Activated naive CD4-positive, alpha-beta T cell (primary cell): ENCODE results near the gene LRP2.
"Not testable (repeated sequence)": the region's sequence is repeated elsewhere in the genome, so short reads cannot be mapped to it uniquely, and the experiment has no call there.

Experiments used
- DNase-seq, 4 experiments: peaks; one replicate each; lab custom pipeline; 2025; lab: John Stamatoyannopoulos, UW

The LRP2 gene

DNA sequence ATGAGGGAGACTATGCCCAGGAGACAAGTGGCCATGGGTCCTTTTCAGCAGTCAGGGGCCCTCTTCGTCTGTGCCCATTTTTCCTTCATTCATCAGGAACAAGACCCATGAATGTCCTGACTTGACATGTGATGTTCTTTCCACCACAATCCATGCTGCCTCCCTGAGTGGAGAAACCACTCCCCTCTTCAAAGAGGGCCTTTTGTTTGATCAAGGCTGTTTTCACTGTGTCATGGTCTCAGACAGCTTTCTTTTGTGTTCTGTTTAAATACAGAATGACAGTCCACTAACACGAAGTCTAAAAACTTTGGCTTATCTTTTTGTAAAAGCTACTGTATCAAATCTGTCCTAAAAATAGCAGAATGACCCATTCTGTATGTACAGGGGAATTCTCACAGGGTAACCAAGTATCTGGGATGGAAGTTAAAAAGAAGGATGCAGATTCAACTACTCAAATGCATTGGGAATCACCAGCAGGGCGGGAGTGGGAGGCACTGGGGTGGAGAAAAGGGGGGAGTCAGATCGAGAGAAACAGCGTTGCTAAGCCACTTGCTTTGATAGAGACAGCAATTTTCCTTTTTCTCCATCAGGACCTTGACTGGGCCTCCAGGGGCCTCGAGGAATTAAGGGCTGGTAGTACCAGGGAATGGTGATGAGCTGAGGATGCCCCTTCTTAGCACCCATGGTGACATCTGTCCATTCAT lies 13.9 kb downstream of the LRP2 start:
- no peak for DNase-seq

DNA sequence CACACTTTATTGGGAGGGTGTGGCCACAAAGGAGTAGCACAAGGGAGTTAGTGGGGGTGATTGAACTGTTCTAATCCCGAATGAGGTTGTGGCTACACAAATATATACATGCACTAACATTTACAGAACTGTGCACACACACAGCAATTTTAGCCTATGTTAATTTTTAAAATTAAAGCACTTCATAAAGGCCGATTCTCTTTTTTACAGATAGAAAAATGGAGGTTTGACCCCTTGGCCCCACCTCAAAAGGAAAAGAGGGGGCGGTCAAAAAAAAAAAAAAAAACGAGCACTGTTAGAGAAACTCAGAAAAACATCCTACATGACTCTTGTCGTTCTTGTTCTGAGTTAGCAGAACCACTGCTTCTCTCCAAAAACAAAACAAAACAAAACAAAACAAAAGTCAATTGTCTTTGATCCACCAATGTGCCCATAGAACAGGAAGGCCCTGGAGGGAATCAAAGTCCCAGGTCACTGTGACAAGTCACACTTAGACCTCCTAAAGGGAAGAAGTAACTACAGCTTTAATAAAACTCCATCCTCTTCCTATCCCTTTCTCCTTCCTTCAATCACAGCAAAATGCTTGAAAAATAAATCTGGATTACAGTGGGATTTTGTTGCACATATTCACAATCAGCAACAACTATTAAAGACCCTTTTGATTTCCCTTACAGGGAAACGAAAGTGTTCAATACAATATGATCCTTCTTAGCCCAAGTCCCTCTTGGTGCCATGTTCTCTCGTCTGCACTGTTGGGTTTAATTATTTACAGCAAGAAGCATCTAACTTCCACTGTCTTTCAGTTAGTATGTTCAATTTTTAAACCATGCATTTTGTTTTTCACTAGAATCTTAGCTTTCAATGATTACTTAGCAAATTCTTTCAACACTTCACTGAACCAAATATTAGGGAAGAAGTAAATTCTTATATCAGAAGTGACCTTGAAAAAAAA lies 16.6 kb downstream of the LRP2 start:
- DNase-seq: no peak

DNA sequence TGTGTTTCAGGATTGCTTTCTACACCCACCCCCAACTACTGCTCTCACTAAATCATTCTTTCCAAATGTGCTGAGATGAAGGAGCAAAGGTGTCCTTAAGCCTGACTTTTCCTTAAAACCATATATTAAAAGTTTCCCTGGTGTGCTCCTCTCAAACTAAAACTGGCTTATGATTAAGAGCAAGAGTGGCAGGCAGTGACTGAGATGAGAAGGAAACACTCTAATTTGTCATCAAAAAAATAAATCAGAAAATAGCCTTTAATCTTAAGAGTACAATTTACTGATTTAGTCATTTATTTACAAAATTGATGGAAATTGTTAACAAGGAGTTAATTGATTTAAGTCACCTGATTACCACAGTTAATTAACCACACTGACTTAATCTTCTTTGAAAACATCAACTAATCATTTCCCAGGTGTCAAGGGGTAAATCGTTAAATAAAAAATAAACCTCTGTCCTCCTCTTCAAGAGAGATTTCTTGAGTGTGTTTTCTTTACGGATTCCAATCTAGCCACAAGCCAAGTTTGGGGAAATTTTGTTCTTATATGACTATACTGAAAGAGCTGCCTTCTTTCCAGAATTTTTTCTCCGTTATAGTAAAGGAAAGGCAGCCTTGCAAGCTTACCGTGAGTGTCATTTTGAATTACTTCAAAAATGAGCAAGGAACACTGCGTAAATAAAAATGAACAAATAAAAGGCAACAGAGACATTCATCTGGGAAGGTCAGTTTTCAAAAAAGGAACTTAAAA lies 17.4 kb downstream of the LRP2 start:
- no peak for DNase-seq

DNA sequence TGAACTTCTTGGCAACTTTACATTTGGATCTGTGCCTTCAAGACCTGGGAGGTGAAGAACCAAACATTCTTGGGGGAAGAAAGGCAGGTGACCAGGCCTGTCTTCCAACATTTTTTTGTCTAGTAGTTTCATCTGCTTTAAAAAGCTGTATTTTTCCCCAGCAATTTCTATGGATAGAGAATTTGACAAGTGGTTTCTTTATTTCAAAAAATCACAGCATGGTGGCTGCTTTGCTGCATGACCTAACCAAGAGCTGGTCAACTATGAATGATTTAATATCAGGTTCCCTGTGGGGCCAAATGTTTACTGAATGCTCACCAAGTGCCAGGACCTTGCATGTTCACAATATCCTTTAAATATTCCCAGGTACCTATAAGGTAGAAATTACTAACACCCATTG lies 19.1 kb downstream of the LRP2 start:
- no peak for DNase-seq

DNA sequence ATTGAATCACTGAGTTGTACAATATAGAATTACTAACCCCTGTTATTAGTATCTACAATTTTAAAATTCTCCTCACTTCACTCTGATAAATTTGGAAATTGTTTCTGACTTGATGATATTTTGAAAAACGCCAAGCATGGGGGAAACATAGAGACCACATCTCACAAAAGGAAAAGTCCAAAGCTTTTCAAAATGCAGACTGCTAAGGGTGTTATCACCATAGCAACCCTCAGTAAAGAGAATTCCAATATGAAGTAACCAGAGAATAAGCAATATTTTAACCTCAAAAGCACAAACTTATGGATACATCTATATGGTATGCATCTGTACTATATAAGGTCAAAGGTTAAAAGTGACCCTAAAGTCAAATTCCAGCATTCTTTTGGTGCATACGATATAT lies 22.7 kb downstream of the LRP2 start:
- DNase-seq: no peak

DNA sequence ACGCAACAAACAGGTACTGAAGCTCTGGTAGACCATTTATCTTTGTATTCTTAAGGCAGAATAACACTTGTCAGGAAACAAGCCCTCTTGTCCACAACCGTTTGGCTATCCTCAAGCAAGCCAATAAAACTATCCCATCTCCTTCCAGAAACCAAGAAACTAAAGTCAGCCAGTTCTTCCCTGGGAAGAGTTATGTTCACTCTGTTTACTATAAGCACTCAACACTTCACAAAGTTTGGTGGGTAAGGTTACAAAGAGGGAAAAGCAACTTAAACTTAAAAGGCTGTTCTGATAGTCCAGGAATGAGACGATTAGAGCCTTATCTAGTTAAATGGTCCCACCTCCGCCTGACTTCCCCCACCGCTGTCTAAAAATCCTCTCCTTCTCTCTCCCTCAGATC lies 25.6 kb downstream of the LRP2 start:
- no peak for DNase-seq

DNA sequence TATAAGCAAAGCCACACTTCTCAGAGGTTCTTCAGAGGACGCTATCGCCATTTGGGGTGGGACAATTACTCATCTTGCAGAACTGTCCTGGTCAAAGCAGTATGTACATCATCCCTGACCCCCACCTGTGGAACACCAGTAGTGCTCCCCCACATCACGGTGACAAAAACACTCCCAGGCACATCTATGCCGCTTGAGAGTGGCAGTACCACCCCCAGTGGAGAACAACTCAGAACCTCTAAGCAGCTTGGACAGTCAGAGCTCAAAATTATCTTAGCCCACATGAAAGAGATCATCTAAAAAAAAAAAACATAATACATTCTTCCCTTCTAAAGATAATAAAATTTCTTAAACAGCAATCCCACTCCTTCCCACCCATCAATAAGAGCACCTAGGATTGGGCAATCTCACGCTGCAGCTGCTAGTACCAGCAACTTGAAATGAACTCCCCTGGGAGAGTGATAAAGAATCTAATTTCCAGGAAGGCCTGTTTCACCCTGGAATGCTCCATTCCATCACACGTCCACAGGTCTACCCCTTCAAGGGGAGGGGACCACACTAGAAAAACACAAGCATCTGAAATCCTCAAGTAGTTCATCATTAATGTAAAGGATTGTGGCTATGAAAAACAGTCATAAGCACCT lies 31.7 kb downstream of the LRP2 start:
- no peak for DNase-seq

DNA sequence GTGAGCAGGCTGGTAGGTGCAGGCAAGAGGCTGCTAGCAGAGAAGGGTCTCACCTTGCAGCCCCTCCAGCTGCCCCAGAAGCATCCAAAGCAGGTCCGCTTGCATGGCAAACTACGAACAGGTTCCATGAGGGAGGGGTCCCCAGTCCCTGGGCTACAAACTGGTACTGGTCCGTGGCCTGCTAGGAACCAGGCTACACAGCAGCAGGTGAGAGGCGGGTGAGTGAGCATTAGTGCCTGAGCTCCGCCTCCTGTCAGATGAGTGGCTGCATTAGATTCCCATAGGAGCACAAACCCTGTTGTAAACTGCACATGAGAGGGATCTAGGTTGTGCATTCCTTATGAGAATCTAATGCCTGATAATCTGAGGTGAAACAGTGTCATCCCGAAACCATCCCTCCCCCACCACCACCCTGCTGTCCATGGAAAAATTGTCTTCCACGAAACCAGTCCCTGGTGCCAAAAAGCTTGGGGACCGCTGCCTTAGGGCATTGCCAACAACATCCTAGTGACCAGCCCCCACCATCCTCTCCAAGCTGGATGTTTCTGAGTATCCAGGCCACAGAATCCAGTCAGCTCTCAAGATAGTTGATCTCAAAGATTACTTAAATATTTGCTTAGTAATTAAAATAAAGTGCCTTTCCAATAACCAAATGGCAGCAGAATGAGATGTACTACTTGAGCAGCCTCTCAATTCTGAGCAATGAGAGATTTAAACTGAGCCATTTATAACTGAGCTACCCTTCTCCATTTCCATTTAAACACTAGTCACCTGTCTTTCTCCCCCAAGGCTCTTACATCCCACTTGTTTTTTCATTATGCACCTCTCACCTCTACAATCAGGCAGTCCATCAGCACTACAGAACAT lies 32.4 kb downstream of the LRP2 start:
- no peak for DNase-seq

DNA sequence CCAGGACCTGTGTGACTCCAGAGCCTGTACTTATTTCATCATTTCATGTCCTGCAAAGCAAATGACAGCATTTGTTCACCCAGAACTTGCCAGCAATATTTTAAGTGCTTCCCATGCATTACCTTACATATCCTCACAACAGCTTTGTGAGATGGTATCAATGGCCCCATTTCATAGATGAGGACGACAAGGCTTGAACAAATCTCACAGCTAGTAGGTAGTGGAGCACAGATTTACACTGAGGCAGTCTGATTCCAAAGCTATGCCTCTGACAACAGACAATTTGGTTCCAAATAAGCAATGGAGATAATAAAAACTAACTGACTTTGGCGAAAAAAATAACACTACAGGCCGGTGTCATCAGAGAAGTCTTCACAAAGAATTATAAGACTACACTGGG lies 33.5 kb downstream of the LRP2 start:
- DNase-seq: no peak

DNA sequence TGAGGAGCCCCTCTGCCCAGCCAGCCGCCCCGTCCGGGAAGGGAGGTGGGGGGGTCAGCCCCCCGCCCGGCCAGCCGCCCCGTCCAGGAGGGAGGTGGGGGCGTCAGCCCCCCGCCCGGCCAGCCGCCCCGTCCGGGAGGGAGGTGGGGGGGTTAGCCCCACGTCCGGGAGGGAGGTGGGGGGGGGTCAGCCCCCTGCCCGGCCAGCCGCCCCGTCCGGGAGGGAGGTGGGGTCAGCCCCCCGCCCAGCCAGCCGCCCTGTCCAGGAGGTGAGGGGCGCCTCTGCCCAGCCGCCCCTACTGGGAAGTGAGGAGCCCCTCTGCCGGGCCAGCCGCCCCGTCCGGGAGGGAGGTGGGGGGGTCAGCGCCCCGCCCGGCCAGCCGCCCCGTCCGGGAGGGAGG lies 34.5 kb downstream of the LRP2 start:
- not testable (repeated sequence) for DNase-seq

DNA sequence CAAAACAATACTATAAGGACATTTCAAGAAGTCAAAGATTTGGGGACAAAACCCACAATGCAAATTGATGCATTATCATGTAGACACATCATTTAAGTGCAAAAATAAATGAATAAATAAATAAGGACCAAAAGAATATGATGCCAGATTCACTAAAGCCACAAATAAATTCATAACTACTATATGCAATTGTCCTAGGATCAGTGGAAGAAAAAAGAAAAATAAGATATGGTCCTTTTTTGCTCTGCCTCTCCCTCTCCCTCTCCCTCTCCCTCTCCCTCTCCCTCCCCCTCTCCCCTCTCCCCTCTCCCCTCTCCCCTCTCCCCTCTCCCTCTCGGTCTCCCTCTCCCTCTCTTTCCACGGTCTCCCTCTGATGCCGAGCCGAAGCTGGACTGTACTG lies 36.4 kb downstream of the LRP2 start:
- not testable (repeated sequence) for DNase-seq

DNA sequence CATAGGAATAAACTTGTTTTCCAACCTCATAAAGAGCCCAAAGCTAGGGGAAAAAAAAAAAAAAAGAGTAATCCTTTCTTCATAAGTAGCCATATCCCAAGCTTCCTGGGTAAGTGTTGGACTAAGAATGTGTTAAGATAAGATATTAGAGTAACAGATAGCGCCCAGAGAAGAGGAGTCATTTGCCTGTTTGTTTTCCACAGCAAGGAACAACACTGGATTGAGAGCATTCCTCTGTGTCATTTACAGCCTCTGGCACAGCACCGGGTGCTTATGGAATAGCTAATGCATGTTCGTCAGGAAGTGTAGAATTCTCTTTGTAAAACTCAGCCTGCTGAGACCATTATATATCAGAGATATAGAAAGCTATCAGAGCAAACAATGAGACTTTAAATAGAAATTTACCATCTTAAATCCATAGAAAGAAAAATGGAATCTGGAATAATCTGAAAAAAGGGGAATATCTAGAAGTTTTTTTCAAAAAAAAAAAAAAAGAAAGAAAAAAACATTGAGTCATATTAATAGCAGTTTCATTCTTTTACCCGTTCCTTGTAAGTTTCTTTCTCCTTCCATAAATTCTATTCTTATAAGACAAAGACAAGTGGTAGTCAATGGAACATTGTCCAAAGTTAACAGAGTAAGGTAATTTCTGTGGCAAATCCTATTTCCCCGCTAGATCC lies 37.6 kb downstream of the LRP2 start:
- DNase-seq: no peak

DNA sequence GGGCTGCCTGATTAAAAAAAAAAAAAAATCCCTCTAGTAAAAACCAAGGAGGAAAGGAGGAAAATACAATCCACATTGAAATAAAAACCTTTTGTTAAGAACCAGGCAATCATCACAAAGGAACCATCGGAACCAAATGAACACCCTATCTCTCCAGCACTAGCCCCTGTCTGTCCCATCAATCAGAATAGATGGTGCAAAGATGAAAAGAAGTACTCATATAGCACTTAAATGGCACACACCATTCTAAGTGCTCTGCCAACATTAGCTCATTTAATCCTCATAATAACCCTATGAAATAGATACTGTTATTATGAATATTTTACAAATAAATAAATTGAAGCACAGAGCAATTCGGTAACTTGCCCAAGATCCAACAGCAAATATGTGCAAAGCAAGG lies 38.5 kb downstream of the LRP2 start:
- no peak for DNase-seq

DNA sequence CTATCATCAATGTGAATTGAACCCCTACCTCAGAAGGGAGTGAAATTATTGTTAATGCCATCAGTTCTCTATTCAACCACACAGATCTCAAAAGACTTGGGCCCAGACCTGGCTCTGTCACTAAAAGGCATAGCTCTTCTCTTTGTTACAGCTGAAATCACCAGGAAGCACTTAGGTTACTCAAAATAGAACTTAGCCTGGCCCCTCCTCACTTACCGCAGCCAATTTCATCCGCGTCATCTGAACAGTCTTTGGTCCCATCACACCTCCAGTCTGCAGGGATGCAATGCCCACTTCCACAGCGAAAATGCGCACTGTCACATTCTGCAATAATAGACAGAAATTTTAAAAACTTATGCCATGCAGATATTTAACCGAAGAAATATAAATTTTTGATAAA lies 41.8 kb downstream of the LRP2 start:
- no peak for DNase-seq

DNA sequence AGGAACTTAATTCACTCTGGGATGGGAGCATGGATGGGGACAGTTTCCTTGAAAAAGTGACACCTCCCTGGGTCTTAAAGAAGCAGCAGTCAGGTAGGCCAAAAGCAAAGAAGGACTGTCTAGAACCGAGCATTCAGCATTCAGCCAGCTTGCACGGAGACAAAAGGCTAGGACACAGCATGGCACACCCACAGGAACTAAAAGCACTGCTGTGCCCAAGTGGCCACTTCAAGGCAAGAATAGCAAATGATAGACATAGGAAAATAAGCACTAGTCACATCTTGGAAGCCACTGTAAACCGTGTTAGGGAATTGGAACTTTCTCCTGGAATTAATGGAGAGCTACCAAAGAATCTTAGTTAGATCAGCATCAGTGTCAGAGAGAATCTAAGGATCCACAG lies 47.0 kb downstream of the LRP2 start:
- DNase-seq: no peak

DNA sequence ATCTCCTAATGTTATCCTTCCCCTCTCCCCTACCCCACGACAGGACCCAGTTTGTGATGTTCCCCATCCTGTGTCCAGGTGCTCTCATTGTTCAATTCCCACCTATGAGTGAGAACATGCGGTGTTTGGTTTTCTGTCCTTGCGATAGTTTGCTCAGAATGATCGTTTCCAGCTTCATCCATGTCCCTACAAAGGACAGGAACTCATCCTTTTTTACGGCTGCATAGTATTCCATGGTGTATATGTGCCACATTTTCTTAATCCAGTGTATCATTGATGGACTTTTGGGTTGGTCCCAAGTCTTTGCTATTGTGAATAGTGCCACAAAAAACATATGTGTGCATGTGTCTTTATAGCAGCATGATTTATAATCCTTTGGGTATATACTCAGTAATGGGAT lies 54.0 kb downstream of the LRP2 start:
- not testable (repeated sequence) for DNase-seq

DNA sequence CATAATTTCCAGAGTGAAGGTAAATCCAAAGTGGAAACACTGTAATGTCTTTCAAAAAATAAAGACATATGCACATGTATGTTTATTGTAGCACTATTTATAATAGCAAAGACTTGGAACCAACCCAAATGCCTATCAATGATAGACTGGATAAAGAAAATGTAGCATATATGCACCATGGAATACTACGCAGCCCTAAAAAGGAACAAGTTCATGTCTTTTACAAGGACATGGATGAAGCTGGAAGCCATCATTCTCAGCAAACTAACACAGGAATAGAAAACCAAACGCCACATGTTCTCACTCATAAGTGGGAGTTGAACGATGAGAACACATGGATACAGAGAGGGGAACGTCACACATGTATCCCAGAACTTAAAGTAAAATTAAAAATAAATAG lies 57.6 kb downstream of the LRP2 start:
- DNase-seq: not testable (repeated sequence)

DNA sequence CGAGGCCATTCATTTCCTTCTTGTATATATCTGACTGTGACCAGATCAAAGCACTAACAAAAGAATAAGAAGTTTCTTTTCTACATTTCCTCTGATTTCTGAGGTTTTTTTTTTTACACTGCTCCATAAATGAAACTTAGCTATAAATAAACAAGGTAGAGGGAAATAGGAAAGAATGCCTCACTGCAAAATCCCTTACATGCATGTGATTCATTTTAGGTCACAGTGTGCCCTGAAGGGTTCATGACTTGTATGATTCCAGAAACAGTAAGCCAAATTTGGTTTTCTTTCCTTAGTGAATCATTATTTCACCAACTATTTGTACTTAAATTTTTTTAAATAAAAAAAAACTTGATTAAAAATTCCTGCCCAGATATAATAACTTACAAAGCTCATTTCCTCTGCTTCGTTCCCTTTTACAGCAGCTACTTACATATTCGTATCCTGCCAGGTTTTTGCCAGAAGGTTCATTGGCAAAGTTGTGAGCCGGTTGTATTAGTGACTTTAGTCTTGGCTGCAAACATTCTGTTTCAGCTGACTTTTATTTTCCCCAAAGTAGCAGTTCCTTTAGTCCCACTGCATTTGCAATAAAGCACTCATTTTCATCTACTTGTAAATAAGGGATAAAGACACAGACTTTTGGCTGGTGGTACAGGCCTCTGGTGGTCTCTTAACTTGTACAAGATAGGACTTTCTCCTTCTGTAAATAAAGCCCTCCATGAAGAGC lies 58.6 kb downstream of the LRP2 start:
- no peak for DNase-seq

DNA sequence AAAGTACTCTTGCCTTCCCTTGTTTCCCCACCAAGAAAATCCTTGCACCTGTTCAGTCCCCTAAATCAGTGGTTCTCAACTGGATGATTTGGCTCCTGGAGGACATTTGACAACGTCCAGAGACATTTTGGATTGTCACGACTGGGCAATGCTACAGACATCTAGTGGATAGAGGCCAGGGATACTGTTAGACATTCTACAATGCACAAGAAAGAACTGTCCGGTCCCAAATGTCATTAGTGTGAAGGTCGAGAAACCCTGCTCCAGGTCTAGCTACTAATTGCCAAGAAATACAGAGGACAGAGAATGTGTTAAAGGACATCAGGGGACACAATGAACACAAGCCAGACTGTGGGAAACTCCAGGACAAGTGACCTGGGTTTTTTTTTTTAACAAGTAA lies 60.0 kb downstream of the LRP2 start:
- DNase-seq: no peak
